Activated CD4-positive, alpha-beta T cell treated with anti-CD3 and anti-CD28 coated beads, Interleukin-2, amount 50 U/mL, for 16 hours (primary cell): ENCODE measurements around the gene NMBR.
"Not testable (repeated sequence)": the region's sequence is repeated elsewhere in the genome, so short reads cannot be mapped to it uniquely, and the experiment has no call there.

Experiments
- DNase-seq: peaks from one replicate; pipeline ENCODE4 v3.0.0-alpha.2; 2020

NMBR gene

DNA sequence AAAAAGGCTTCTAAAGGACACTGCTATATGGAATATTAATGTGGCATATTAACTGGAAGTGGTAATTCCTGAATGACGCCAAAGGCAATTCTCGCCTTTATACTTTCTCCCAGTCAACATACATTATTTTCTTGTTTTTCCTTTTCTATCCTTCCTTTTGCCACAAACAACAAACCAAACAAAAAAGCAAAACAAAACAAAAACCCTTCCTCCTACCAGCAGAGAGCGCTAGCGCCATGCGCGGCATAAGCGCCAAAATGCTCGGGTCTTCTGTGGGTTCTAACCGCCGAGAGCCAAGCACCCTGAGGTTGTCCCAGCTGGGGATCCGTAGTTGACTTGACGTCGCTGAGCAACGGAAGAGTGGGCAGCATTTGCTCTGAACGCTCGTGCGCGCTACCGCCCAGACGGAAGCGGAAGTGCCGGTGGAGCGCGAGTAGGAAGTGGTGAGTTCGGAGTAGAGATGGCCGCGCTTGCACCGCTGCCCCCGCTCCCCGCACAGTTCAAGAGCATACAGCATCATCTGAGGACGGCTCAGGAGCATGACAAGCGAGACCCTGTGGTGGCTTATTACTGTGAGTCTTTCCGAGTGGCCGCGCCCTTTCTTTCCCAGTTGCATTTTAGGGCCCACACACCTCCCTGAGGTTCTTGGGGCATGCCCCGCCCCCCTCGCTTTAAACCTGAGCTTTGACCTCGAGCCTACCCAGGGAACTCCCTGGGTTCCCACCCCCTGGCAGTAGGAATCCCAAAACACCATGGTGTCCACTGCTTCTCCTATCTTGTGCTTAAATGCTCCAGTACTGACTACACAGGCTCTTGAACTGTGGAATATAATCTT, at the start of gene NMBR, which contains the start of gene VTA1:
Gene NMBR (minus strand): TSS at position 295 of the 835 bp plus-strand sequence. CDS start 58,464 bp downstream, outside the sequence.
Gene VTA1 (plus strand): TSS at position 436 of the 835 bp plus-strand sequence. CDS start 25 bp downstream, at position 461.
- DNase-seq, result peak; percentile 98

- DNase-seq, result no peak
Observed at GRCh38 chr6:142195862-142196541, 49.1 kb upstream of the NMBR start.

DNA sequence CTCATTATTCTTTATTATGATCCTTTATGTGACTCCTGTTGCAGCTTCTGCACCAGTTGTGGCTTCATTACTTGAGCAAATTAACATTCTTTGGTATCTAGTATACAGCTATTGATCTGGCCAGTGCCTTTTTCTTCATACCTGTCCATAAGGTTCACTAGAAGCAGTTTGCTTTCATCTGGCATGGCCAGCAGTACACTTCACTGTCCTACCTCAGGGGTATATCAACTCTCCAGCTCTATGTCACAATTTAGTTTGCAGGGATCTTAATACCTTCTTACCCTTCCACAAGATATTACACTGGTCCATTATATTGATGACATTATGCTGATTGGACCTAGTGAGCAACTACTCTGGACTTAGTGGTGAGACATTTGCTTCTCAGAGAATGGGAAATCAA, 46.7 kb upstream of the NMBR start:
- no peak for DNase-seq

- no peak for DNase-seq
Observed at GRCh38 chr6:142192343-142192742, 45.4 kb upstream of the NMBR start.

DNA sequence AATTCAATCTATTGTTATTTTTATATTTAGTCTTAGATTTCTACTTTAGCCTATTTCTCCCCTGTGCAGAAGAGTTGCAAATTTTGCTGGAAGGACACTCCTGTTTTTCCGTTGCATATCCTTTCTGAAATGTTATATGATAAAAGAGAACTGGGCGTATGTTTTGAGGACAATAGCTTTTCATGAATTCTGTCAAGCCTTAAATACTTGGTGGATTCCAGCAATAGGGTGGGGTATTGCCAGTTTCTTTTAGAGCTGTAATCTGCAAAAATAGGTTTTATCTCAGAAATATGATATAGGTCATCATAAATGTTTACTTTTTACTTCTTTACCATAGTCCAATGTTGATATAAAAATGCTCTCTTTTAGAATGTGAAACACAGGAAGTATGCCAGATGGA, 42.1 kb upstream of the NMBR start:
- no peak for DNase-seq

- DNase-seq, result not testable (repeated sequence)
Observed at GRCh38 chr6:142188341-142188740, 41.4 kb upstream of the NMBR start.

DNA sequence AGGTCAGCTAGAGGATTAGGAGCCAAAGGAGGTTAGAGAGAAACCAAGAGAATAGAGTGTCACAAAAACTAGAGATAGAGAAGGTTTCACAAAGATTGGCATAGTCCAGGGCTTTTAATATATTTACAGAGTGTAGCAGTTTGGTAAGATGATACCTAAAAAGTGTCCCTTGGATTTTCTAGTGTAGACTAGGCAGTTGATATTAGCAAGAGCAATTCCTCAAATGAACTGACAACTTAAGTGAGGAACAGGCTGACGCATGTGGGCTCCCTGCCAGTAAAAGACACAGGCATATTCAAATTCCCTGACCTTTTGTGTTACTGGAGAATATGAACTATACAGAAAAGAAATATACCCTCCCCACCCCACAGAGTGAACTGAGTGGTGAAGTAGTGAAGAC, 40.3 kb upstream of the NMBR start:
- DNase-seq, result no peak

DNA sequence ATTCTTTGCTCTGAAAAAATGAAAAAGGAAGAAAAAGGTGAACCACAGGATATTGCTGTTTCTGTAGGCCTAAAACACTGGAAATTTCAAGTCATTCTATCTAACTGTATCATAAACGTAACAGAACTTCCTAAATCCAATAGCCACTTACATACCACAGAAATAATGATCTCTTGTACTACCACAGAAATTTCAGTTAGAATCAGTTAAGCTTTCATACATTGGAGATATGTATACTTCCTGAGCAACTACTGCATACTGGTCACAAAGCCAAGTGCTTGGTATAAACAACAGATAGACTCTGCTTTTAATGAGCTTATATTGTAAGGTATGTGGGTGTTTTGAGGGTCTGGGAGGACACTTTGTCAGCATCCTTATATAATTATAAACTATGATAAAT, 38.7 kb upstream of the NMBR start:
- no peak for DNase-seq

- DNase-seq, result no peak
Observed at GRCh38 chr6:142184307-142184706, 37.4 kb upstream of the NMBR start.

DNA sequence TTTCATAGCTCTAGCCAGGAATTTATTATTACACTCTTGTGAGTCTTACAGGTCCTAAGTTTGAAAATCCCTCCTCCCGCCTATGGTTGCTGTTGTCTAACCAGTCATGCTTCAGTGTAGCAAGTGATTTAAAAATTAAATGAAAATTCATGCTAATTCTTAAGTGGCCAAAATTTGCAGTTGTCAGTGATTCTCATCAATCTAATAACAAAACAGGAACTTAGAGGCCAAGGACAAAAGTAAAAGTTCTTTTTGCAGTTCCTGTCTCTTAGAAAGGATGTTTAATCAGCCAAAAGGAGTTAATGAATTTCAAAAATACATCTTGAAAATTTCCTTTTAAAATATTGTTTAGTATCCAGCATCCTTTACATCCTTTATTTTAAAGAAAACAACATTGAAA, 36.4 kb upstream of the NMBR start:
- DNase-seq, result no peak

DNA sequence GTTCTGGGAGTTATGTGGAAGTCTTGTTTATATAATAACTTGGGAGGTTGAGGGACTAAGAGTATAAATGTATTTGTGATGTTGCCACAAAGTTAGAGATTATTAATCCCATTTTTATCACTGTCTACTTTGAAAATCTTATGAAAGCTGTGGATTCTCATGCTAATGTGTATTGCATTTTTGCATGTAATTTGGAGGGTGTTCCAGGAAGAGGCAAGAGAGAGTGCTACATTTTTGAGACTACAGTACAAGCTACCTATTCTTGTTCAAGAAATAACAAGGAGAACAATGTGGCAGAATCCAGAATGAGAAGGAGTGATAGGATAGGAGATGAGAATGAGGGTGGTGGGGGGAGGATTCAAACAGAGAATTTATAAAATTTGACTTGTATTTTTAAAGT, 35.1 kb upstream of the NMBR start:
- DNase-seq, result no peak

GRCh38 chr6:142178129-142178528, 31.2 kb upstream of the NMBR start:
- DNase-seq, result no peak

DNA sequence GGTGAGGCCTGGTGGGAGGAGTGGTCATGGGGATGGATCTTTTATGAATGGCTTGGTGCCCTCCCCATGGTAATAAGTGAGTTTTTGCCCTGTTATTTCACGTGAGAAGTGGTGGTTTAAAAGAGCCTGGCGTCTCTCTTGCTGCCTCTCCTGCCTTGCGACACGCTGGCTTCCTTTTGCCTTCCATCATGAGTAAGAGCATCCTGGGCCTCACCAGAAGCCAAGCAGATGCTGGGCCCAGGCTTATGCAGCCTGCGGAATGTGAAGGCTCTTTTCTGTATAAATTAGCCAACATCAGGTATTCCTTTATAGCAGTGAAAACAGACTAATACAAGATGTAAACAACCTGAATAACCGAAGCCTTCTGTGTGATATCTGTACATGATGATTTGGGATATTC, 27.8 kb upstream of the NMBR start:
- no peak for DNase-seq

GRCh38 chr6:142173980-142174379, 27.1 kb upstream of the NMBR start:
- DNase-seq, result no peak

GRCh38 chr6:142172758-142173157, 25.8 kb upstream of the NMBR start:
- no peak for DNase-seq

DNA sequence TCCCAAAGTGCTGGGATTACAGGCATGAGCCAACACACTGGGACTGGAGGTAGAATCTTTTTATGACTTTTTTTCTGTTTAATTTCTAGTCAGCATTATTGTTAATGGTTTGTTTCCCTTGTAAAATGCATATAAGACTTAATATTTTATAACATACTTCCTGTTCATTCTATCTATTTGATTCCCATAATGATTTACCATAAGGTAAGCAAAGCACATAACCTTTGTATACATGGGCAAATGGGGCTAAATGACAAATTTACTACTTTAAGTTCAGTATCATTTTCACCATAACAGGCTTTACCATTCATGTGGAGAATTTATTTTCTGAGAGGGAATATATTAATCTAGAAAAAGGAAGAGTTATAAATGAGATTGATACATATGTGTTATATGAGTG, 24.4 kb upstream of the NMBR start:
- no peak for DNase-seq

GRCh38 chr6:142167486-142167885, 20.6 kb upstream of the NMBR start:
- no peak for DNase-seq

DNA sequence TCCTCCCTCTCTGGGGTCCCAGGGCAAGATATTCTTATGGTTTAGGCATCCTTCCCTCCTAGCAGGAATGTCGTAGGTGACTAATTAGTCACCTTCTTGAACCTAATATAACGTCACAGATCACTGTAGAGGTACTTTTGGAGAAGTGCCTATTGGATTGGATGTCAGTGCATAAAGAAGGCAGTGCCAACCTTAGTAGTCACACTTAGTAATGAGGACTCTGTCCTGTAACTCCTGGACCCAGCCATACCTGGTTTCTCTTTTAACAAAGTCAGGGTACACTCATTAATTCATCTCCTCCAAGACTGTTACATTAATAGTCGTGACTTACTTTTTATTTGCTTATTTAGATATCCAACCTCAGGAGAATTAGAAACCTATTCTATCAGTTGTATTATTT, 20.1 kb upstream of the NMBR start:
- no peak for DNase-seq

- no peak for DNase-seq
Observed at GRCh38 chr6:142165227-142165626, 18.3 kb upstream of the NMBR start.

DNA sequence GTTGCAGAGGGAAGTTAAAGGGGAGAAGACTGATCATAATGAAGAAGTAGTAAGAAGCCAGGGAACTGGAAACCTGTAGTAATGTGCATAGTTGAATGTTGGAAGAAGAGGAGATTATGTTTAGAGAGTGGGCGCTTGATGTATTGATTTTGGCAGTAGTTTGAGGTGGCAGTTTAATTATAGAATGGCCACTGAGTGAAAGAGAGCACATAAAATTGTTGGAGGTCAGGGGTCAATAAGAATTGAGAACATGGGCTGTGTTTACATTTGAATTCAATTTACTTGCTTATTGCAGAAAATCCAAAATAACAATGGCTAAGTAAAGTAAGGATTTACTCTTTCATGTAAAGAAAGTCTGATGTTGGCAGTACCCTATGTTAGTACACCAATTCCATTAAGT, 15.9 kb upstream of the NMBR start:
- no peak for DNase-seq

DNA sequence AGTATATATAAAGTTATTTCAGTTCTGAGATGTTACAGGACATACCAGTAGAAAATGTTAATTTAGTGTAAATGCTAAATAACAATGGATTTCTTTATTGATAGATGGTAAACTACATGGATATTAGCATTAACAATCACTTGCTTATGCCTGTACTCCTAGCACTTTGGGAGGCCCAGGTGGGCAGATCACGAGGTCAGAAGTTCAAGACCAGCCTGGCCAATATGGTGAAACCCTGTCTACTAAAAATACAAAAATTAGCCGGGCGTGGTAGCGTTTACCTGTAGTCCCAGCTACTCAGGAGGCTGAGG, 9.8 kb upstream of the NMBR start:
- DNase-seq, result not testable (repeated sequence)

GRCh38 chr6:142155895-142156757, 9.2 kb upstream of the NMBR start:
- peak; percentile 26 for DNase-seq

DNA sequence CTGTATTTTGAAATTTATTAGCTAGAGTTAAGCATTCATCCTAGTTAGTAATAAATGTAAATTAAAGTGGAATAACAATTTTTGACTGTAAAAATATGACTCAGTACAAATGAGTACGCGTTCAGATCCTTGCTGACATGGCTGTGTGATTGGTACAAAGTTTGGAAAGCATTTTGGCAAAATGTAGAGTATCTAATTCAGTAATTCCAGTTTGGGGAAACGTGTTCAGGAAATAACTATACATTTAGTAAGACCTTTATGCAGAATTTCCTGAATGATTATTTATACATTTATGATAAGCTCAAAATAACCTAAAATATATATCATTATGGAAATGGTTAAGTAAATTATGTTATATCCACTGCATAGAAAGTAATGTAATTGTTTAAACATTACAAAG, 8.2 kb upstream of the NMBR start:
- DNase-seq, result no peak

- no peak for DNase-seq
Observed at GRCh38 chr6:142154336-142154735, 7.4 kb upstream of the NMBR start.
